NB4 (cell line): ENCODE results near the gene PPP2R2D.
"Not testable (repeated sequence)": the region's sequence is repeated elsewhere in the genome, so short reads cannot be mapped to it uniquely, and the experiment has no call there.

Experiments
- DNase-seq: peaks from one replicate; pipeline ENCODE4 v3.0.0; 2010; ENCODE audit warnings: low read depth
- H3K4me3 ChIP-seq: one replicate; pipeline ENCODE4 v1.5.1; 2011; ENCODE audit warnings: mild to moderate bottlenecking, low read depth, low read length, moderate library complexity
- CTCF ChIP-seq: IDR thresholded peaks from one replicate; pipeline ENCODE4 v1.5.1; 2012; ENCODE audit warnings: low read depth, low read length
- MAX ChIP-seq: IDR thresholded peaks from 2 replicates; pipeline ENCODE4 v1.6.1; 2011; ENCODE audit warnings: low read depth, low read length
- MYC ChIP-seq: IDR thresholded peaks from 2 replicates; pipeline ENCODE4 v1.6.1; 2011; ENCODE audit warnings: low read depth, low read length
- POLR2A ChIP-seq: IDR thresholded peaks from 2 replicates; pipeline ENCODE4 v1.6.1; 2011; ENCODE audit warnings: mild to moderate bottlenecking; ENCODE audit not compliant: insufficient read length; ENCODE audit errors: extremely low read depth

The PPP2R2D gene

DNA sequence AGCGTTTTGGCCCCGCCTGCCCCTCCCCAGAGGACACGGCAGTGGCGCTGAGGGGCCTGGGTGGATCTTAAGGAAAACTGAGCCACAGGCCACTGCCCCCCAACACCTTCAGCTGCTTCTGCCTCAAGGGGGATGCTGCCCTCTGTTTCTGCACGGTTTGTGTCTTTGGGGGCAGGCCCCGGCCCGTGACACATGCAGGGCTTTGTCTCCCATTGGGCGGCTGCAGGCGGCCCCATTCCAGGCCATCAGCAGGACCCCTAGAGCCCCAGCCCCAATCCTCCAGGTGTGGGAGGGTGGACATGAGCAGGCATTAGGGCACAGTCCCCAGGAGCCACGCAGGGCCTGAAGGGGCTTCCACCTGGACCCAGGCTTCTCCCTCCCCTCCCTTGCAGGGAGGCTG lies 25.3 kb upstream of the PPP2R2D start:
- no peak overlapping the region for H3K4me3 ChIP-seq
- DNase-seq, result no peak
- TF ChIP-seq MAX (no peak), MYC (no peak), CTCF (no peak), POLR2A (no peak)

GRCh38 chr10:131876017-131876416 lies 24.8 kb upstream of the PPP2R2D start:
- no peak overlapping the region for H3K4me3 ChIP-seq
- no peak for DNase-seq
- TF ChIP-seq CTCF (no peak), MYC (no peak), POLR2A (no peak)

GRCh38 chr10:131876508-131876907 lies 24.3 kb upstream of the PPP2R2D start:
- no peak for DNase-seq
- H3K4me3 ChIP-seq, result no peak overlapping the region
- TF ChIP-seq POLR2A, result no peak
- TF ChIP-seq MAX, result no peak
- TF ChIP-seq CTCF, result no peak
- TF ChIP-seq MYC, result no peak

DNA sequence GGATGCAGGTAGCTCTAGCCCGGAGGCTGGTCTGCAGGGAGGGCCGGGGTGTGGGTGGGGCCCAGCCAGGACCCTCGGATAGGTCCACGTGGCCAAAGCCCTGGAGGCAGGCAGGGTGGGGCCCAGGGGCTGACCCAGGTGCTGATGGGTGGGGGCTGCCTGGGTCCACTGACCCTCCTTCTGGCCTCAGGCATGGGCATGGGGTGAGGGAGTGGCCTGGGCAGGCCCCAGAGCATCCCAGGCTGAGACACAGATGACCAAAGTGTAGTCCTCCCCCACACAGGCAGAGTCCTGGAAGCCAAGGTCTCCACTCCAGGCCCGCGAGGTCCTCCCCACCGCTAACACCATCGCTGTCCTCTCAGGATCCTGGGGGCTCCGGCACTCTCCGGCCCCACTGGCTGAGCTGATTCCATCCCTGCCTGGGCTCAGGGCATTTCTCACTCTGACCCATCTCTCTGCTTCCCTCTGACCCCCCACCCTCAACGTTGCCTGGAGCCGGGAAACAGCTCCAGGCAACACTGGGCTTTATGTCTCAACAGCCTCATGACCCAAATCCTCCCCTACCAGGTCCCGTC lies 20.7 kb upstream of the PPP2R2D start:
- no peak overlapping the region for H3K4me3 ChIP-seq
- no peak for TF ChIP-seq MYC
- no peak for TF ChIP-seq MAX
- no peak for DNase-seq

- no peak for DNase-seq
- no peak for TF ChIP-seq POLR2A
- H3K4me3 ChIP-seq, result no peak overlapping the region
These were observed 19.5 kb upstream of the PPP2R2D start for GRCh38 chr10:131881104-131881880.

DNA sequence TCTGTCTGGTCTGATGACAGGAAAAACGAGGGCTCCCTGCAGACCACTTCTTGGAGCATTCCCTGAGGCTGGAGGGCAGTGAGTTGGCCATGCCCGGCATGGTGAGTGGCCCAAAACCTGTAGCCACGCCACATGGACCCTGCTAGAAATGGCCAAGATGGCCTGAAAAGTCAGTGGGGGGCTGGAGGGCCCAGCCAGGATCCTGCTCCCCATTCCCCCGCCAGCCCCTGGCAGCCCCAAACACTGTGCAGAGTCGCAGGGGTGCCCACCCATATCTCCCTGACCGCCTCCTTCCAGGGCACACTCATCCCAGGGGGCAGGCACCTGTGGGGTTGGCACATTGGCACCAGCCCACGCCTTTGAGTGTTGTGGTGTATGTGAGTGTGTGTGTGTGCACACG lies 18.7 kb upstream of the PPP2R2D start:
- DNase-seq, result no peak
- TF ChIP-seq CTCF (no peak), POLR2A (no peak), MYC (no peak), MAX (no peak)
- H3K4me3 ChIP-seq, result no peak overlapping the region

- TF ChIP-seq MYC (no peak), CTCF (no peak), POLR2A (no peak), MAX (no peak)
- no peak overlapping the region for H3K4me3 ChIP-seq
- DNase-seq, result no peak
These were observed 18.0 kb upstream of the PPP2R2D start for GRCh38 chr10:131882590-131883451.

DNA sequence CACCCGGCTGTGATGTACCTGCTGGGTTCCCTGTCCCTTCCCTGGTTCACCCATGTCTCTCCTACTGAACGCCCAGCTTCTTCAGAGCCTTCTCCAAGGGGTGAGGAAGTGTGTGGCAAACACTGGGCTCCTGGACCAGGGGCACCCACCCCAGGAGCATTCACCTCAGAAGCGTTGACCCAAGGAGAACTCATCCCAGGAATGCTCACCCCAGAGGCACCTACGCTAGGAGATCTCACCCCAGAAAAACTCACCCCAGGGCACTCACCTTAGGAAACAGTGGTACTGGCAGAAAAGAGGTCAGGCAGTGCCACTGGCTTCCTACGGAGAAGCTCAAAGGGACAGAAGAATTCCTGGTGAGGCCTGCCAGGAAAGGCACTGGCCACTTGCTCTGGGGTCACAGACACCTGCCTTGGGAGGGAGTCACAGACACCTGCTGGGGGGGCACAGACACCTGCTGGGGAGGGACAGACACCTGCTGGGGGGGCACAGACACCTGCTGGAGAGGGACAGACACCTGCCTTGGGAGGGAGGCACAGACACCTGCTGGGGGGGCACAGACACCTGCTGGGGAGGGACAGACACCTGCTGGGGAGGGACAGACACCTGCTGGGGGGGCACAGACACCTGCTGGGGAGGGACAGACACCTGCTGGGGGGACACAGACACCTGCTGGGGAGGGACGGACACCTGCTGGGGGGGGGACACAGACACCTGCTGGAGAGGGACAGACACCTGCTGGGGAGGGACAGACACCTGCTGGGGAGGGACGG lies 17.0 kb upstream of the PPP2R2D start:
- DNase-seq, result peak; percentile 29
- not testable (repeated sequence) for H3K4me3 ChIP-seq
